Measurements from ENCODE around the gene FXYD7. TPM values are rescaled to one million over a fixed set of nuclear protein-coding genes. Genes with fewer than 3 reads are reported as not detected.
"Not testable (repeated sequence)": the region's sequence is repeated elsewhere in the genome, so short reads cannot be mapped to it uniquely, and the experiment has no call there.

The FXYD7 gene
- total RNA-seq, 1 experiment from 2014 or later = 1.3 TPM

GRCh38 chr19:35169221-35169995 is 26.4 kb downstream of the FXYD7 start:
- H3K27me3 ChIP-seq (ENCODE audit: control insufficient read depth, insufficient read depth, low read length) = no peaks in the 10 kb centered on the region
- no peak for DNase-seq
- peaks cover 18% of the 10 kb centered on the region for H3K36me3 ChIP-seq (replicated peaks; ENCODE audit: control insufficient read depth, insufficient read depth, low read length)
- H3K4me3 ChIP-seq (ENCODE audit: insufficient read depth, low read depth, low read length) = no peak overlapping the region

DNA sequence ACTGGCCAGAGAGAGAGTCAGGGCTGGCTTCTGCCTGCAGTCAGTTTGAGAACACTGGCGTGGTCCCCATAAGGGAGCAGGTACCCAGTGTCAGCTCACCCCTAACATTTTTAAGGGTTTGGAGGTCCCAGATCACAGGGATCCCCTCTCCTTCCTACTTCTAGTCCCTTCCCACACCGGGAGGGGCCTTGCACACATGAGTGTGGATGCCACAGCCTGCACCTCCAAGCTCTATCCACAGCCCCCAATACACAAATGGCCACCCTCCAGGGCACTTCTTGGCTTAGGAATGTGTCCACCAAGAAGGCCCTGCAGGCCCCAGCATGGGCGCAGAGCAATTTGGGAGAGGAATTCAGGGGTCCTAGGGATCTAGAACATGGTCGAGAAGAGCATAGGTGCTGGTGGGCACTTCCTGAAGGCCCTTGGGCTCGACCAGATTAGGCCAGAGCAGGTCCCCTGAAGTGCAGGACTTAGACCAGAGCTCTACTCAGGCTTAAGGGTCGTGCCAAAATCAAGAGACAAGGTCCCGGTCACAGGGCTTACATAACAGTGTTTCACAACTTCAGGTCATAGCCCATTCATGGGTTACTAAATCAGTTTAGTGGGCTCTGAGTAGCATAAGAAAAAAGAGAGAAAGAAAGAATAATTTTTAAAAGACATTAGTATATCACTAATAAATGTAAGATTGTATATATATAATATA is 27.5 kb downstream of the FXYD7 start:
- H3K36me3 ChIP-seq (replicated peaks; ENCODE audit: control insufficient read depth, insufficient read depth, low read length) = peaks cover 13% of the 10 kb centered on the region
- H3K27me3 ChIP-seq (ENCODE audit: control insufficient read depth, insufficient read depth, low read length) = no peaks in the 10 kb centered on the region
- no peak overlapping the region for H3K4me3 ChIP-seq (ENCODE audit: insufficient read depth, low read depth, low read length)
- no peak for DNase-seq

DNA sequence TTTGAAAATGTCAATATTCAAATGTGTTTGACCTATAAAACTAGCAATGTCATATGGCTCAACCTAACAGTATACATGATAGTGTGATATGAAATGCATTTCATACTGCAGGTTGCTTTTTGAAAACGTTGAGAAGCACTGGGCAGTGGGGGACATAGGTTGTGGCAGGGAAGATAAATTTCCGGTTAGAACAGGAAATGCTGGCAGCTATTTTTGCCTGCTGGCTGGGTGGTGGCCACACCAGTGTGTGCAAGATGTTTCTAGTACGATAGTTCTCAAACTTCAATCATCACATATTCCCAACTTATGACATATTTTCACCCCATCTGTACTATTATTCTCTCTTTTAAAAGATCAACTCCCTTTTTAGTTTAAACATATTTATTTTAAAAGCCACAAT is 28.7 kb downstream of the FXYD7 start:
- Histone ChIP-seq H3K27me3 (ENCODE audit: control insufficient read depth, insufficient read depth, low read length) (no peaks in the 10 kb centered on the region), H3K4me3 (ENCODE audit: insufficient read depth, low read depth, low read length) (no peak overlapping the region), H3K36me3 (replicated peaks; ENCODE audit: control insufficient read depth, insufficient read depth, low read length) (peaks cover 5% of the 10 kb centered on the region)
- DNase-seq = no peak

DNA sequence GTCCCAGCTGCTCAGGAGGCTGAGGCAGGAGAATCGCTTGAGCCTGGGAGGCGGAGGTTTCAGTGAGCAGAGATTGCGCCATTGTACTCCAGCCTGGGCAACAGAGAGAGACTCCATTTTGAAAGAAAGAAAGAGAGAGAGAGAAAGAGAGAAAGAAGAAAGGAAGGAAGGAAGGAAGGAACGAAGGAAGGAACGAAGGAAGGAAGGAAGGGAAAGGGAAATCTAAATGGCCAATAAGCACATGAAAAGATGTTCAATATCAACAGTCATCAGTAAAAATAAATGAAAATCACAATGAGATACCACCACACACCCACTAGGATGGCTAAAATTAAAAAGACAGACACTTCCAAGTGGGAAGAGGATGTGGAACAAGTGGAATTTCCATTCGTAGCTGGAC is 31.2 kb downstream of the FXYD7 start:
- Histone ChIP-seq H3K4me3 (ENCODE audit: insufficient read depth, low read depth, low read length) (no peak overlapping the region), H3K36me3 (replicated peaks; ENCODE audit: control insufficient read depth, insufficient read depth, low read length) (no peaks in the 10 kb centered on the region; the same call in 1 of the 2 replicates), H3K27me3 (ENCODE audit: control insufficient read depth, insufficient read depth, low read length) (no peaks in the 10 kb centered on the region)
- DNase-seq = no peak

DNA sequence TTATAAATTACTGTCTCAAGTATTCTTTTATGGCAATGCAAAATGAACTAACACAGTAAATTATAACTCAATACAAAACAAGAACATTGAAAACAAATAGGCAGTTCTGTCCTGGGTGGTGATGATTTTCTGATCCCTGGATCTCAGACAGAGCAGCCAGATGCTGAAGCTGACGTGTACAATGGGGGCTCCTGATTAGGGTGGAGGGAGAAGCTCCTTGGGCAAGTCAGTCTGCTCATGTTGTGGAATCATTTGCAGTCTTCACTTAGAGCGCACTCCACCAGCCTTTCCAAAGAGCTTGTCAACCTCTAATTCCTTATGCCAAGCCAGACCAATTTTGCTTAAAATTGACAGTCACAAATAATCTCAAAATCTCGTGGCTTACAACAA is 33.1 kb downstream of the FXYD7 start:
- Histone ChIP-seq H3K27me3 (ENCODE audit: control insufficient read depth, insufficient read depth, low read length) (no peaks in the 10 kb centered on the region), H3K36me3 (replicated peaks; ENCODE audit: control insufficient read depth, insufficient read depth, low read length) (no peaks in the 10 kb centered on the region), H3K4me3 (ENCODE audit: insufficient read depth, low read depth, low read length) (no peak overlapping the region)
- no peak for DNase-seq

- Histone ChIP-seq H3K36me3 (replicated peaks; ENCODE audit: control insufficient read depth, insufficient read depth, low read length) (no peaks in the 10 kb centered on the region), H3K27me3 (ENCODE audit: control insufficient read depth, insufficient read depth, low read length) (no peaks in the 10 kb centered on the region), H3K4me3 (ENCODE audit: insufficient read depth, low read depth, low read length) (no peak overlapping the region)
- no peak for DNase-seq
These were observed 34.6 kb downstream of the FXYD7 start for GRCh38 chr19:35177377-35178274.

DNA sequence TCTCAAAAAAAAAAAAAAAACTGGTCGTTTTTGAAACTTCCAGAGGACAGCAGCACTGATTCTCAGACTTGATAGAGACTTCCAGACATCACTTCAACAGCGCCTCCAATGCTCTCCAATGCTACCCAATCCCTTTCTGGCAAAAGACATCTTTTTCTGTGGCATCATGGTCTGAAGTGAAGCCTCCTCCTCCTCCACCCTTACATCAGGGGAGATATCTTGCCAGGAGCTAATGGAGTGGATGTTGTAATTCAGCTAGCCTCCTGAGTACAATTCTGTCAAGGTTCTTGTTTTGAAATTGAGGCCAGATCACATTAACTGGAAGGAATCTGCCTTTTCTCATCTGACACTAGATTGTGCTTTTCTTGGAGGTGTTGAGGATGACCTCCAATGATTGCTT is 35.6 kb downstream of the FXYD7 start:
- no peak for DNase-seq
- Histone ChIP-seq H3K36me3 (replicated peaks; ENCODE audit: control insufficient read depth, insufficient read depth, low read length) (no peaks in the 10 kb centered on the region), H3K27me3 (ENCODE audit: control insufficient read depth, insufficient read depth, low read length) (no peaks in the 10 kb centered on the region), H3K4me3 (ENCODE audit: insufficient read depth, low read depth, low read length) (no peak overlapping the region)

- no peak overlapping the region for H3K4me3 ChIP-seq (ENCODE audit: insufficient read depth, low read depth, low read length)
- no peaks in the 10 kb centered on the region for H3K36me3 ChIP-seq (replicated peaks; ENCODE audit: control insufficient read depth, insufficient read depth, low read length)
- H3K27me3 ChIP-seq (ENCODE audit: control insufficient read depth, insufficient read depth, low read length) = no peaks in the 10 kb centered on the region
- no peak for DNase-seq
These were observed 36.8 kb downstream of the FXYD7 start for GRCh38 chr19:35179830-35180229.

GRCh38 chr19:35181387-35181786 is 38.3 kb downstream of the FXYD7 start:
- DNase-seq = no peak
- no peaks in the 10 kb centered on the region for H3K27me3 ChIP-seq (ENCODE audit: control insufficient read depth, insufficient read depth, low read length)
- no peaks in the 10 kb centered on the region for H3K36me3 ChIP-seq (replicated peaks; ENCODE audit: control insufficient read depth, insufficient read depth, low read length)
- H3K4me3 ChIP-seq (ENCODE audit: insufficient read depth, low read depth, low read length) = no peak overlapping the region

DNA sequence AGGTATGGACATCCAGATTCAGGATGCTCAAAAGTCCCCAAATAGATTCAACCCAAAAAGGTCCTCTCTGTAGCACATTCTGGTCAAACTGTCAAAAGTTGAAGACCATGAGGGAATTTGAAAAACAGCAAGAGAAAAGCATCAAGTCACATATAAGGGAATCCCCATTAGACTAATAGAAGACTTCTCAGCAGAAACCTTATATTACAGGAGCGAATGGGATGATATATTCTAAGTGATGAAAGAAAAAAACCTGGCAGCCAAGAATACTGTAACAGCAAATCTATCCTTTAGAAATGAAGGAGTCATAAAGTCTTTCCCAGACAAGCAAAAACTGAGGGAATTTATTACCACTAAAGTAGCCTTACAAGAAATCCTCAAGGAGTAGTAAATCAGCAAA is 41.2 kb downstream of the FXYD7 start:
- DNase-seq = no peak
- Histone ChIP-seq H3K4me3 (ENCODE audit: insufficient read depth, low read depth, low read length) (no peak overlapping the region), H3K36me3 (replicated peaks; ENCODE audit: control insufficient read depth, insufficient read depth, low read length) (no peaks in the 10 kb centered on the region), H3K27me3 (ENCODE audit: control insufficient read depth, insufficient read depth, low read length) (no peaks in the 10 kb centered on the region)

GRCh38 chr19:35184884-35185283 is 41.8 kb downstream of the FXYD7 start:
- Histone ChIP-seq H3K4me3 (ENCODE audit: insufficient read depth, low read depth, low read length) (no peak overlapping the region), H3K36me3 (replicated peaks; ENCODE audit: control insufficient read depth, insufficient read depth, low read length) (no peaks in the 10 kb centered on the region), H3K27me3 (ENCODE audit: control insufficient read depth, insufficient read depth, low read length) (no peaks in the 10 kb centered on the region)
- no peak for DNase-seq

DNA sequence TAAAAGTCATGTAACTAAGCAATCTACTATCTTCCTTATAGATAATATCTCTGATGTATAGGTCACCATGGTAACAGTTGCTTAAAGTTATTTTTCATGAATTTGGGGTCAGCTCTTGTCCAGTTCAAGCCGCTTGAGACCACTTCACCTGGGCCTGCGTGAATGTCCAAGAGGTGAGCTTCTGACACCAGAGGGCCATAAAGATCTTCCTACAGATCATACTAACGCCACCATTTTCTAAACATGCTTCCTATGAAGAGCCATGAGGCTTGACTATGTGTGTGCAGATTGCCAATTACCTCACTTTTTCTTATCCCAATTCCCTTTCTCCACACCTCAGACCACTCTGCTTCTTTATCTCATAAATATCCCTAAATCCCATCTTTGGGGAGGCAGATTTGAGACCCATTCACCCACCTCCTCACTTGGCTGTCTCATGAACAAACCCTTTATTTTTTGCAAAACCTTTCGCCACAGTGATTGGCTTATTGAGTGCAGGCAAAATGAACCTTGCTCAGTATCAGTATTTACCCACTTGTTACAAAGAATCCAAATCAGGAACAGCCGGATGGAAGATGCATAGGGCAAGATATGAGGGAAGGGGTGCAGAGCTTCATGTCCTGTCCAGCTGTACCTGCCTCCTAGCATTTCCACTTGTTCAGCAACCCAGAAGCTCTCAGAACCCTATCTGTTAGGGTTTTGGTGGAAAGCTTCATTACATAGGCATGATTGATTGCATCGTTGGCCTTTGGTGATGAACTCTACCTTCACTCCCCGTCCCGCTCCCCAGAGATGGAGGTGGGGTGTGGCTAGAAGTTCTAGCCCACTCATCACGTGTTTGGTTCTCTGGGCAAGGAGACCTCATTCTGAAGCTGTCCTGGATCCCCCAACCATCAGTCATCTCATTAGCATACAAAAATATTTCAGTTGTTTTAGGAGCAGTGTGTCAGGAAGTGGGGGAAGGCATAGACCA is 51.2 kb downstream of the FXYD7 start:
- Histone ChIP-seq H3K27me3 (ENCODE audit: control insufficient read depth, insufficient read depth, low read length) (no peaks in the 10 kb centered on the region), H3K36me3 (replicated peaks; ENCODE audit: control insufficient read depth, insufficient read depth, low read length) (no peaks in the 10 kb centered on the region), H3K4me3 (ENCODE audit: insufficient read depth, low read depth, low read length) (no peak overlapping the region)
- no peak for DNase-seq

GRCh38 chr19:35195830-35196229 is 52.8 kb downstream of the FXYD7 start:
- H3K27me3 ChIP-seq (ENCODE audit: control insufficient read depth, insufficient read depth, low read length) = no peaks in the 10 kb centered on the region
- H3K4me3 ChIP-seq (ENCODE audit: insufficient read depth, low read depth, low read length) = no peak overlapping the region
- DNase-seq = no peak
- H3K36me3 ChIP-seq (replicated peaks; ENCODE audit: control insufficient read depth, insufficient read depth, low read length) = no peaks in the 10 kb centered on the region

DNA sequence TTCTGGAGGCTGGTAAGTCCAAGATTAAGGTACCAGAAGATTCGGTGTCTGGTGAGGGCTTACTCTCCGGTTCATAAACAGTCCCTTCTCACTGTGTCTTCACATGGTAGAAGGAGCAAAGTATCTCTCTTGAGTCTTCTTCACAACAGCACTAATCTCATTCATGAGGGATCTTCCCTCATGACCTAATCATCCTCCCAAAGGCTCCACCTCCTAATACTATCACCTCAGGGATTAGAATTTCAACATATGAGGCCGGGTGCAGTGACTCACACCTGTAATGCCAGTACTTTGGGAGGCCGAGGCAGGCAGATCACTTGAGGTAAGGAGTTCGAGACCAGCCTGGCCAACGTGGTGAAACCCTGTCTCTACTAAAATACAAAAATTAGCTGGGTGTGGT is 53.8 kb downstream of the FXYD7 start:
- not testable (repeated sequence) for H3K36me3 ChIP-seq (replicated peaks; ENCODE audit: control insufficient read depth, insufficient read depth, low read length); H3K27me3 ChIP-seq (ENCODE audit: control insufficient read depth, insufficient read depth, low read length); H3K4me3 ChIP-seq (ENCODE audit: insufficient read depth, low read depth, low read length); DNase-seq
